GM18858 (cell line): ENCODE data around the gene NKD1.

Source experiments
- ATAC-seq: cut with Tn5 transposase; IDR thresholded peaks from one replicate; pipeline ENCODE4 v1.9.1; 2021; ENCODE audit not compliant: unreplicated experiment

Gene NKD1

DNA sequence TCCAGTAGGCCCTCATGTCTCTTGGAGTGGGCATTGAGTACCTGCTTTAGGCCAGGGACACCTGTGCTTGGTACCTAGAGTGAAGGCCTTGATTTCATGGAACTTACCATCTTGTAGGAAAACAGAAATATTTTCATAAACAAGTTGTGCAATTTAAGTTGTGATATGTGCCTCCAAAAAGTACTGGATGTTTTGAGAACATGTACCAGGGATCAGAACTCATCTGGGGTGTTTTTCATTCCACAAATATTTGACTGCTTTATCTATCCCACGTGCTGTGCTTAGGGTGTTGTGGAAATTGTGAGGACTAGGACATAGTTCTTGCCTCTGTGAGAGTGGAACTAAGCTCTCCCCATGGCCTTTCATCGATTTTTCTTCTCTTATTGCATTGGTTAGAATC is 8.8 kb downstream of the NKD1 start:
- no peak for ATAC-seq

GRCh38 chr16:50558913-50559312 is 10.7 kb downstream of the NKD1 start:
- no peak for ATAC-seq

- no peak for ATAC-seq
Observed at GRCh38 chr16:50559342-50559741, 11.1 kb downstream of the NKD1 start.

DNA sequence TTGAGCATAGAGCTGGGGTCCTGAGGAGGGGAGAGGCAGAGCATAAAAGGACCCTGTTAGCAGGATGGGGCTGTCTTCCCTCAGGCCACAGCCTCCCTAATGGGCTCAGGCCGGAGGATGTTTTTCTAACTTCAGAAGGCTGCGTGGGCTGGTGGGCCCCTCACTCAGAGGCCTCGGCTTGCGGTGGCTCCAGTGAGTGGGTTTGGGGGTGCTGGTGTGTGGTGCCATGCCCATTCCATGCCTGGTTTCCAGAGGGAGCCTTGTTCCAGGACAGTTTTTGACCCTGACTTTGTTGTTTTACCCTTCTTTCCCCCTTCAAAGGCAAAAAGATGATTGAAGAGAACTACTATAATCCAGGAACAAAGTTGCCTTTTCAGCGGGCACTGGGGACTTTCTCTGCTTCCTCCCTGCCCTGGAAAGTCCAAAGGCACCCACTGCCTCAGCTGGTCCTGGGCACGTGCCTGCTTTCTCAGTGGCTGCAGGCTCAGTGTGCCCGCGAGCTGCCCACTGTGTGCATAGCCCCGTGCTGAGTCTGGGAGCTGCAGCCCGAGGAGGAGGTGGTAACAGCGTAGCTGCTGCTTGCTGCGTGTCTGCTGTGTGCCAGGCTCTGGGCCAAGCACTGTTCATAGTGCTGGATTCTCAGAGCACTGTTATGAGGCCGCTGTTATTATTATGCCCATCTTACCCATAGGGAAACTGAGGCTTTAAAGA is 11.8 kb downstream of the NKD1 start:
- no peak for ATAC-seq

GRCh38 chr16:50560903-50561863 is 13.0 kb downstream of the NKD1 start:
- no peak for ATAC-seq

DNA sequence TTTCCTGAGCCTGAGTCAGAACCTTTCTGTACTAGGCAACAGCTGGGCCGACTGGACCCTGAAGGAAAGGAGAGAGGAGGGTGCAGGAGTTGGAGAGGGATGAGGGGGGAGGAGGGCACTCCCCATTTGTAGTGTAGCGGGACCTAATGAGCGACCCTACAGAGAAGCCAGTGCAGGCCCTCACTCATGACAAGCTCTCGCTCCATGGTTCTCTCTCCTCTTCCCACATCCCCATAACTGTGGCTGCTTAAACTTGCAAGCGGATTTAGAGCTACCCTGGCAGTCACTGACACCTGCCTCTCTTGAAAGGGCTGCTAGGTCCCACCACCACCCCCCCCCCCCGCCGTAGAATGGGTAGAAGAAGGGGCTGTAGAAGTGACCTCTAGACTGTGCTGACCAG is 14.5 kb downstream of the NKD1 start:
- no peak for ATAC-seq

- ATAC-seq, result no peak
Observed at GRCh38 chr16:50563989-50564388, 15.8 kb downstream of the NKD1 start.

- ATAC-seq, result no peak
Observed at GRCh38 chr16:50565428-50565827, 17.2 kb downstream of the NKD1 start.

DNA sequence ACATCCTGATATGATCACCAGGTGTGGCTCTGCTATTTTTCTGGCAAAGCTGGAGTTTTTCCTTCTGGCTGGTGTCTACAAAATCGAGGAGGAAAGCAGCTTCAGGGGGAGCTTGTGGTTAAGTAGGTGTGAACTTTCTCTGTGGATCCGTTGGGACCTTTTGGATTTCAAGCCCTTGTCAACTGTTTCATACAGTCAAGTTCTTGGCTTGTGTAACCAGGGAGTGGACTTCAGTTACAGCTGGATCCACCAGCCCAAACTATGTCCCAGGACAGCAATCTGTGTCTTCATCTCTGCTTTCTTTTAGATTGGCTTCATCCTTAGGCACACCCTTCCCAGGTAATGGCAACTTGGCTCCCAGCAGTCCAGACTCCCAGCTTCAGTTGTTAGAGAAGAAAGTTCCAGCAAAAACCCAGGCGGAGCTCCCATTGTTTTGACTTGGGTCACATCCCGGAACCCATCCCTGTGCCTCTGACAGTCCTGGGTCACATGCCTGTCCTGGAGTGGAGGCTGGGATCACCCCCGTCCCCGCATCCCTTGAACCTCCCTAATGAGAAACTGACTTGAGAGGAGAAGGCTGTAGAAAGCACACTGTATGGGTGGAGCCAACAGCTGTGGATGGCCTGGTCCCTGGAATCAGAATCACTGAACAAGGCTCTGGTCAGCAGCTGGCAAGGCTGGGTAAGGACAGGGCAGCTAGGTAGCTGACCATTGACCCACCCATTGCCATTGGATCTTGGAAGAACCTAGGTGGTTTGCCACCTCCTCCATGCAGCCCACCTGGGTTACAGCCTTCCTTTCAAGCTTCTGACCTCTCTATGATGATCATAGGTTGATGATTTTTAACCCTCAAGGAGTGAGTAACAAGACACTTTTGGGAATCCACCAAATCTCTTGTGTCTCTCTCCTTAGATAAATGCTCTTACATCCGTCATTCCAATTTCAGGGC is 18.1 kb downstream of the NKD1 start:
- ATAC-seq, result no peak

- no peak for ATAC-seq
Observed at GRCh38 chr16:50567651-50568050, 19.5 kb downstream of the NKD1 start.

GRCh38 chr16:50568187-50568815 is 20.1 kb downstream of the NKD1 start:
- peak; percentile 92 for ATAC-seq

- no peak for ATAC-seq
Observed at GRCh38 chr16:50570354-50570753, 22.2 kb downstream of the NKD1 start.

DNA sequence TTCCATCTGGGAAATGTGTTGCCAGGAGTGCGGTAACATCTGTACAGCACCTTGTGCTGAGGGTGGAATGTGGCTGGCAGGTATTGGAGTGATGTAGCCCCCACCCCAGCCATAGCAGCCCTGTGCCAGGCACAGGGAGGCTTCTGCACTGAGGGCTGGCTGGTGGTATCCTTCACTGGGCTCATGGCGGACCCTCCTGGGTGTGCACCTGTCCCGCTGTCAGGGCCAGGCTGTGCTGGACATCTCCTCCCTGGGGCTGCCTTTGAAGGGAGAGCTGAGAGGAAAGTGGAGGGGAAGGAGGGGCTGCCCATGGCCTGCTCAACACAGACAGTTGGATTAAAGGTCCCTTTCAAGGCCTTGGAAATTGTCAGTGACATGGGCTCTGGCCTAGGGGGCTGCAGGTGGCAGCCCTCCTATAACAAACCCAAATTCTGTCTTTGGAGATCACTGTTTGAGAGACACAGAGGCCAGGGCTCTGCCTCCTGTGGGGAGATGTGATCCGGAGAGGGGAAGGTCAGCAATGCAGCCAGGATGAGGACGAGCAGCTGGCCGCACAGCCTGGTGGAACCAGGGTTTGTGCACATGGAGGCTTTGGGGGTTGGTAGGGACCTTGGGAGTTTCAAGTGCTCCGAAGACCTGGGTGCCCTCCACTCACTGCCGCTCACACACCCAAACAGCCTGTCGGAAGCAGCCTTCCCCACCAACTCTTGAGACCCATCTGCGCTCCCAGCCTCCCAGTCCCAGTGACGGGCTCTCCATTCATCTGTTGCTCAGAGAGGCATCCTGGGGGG is 22.8 kb downstream of the NKD1 start:
- ATAC-seq, result no peak

DNA sequence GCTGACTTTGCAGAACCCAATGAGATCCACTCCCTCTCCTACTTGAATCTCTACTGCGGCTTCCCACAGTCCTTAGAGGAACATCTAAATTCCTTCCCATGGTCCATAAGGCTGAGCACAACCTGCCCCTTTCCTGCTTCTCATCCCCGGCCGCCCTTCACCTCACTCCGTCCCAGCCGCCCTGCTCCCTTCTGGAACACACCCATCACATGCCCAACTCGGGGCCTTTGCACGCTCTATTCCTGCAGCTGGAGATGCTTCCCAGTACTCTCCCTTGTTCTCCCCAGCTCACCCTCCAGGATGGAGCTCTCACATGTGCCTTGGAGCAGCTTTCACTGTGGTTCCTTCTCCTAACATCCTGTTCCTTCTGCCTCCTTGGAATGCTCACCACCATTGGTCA is 23.6 kb downstream of the NKD1 start:
- ATAC-seq, result no peak

DNA sequence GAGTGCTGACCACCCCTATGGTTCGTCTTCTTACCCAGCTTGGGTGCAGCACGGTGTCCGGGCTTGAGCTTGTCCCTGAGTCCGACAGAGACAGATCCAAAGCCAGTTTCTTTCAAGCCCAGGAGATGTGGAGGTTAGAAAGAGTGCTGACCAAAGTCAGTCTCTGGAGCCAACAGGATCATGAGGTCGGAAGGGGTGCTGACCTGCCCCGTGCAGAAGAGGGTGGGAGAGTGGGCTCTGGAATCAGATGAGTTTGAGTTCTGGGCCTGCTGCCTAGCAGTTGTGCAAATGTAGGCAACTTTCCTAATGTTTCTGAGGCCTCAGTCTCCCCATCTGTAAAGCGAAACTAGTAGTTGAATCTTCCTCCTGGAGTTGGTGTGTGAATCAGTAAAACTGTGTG is 24.5 kb downstream of the NKD1 start:
- ATAC-seq, result no peak

- ATAC-seq, result no peak
Observed at GRCh38 chr16:50573279-50573678, 25.1 kb downstream of the NKD1 start.

DNA sequence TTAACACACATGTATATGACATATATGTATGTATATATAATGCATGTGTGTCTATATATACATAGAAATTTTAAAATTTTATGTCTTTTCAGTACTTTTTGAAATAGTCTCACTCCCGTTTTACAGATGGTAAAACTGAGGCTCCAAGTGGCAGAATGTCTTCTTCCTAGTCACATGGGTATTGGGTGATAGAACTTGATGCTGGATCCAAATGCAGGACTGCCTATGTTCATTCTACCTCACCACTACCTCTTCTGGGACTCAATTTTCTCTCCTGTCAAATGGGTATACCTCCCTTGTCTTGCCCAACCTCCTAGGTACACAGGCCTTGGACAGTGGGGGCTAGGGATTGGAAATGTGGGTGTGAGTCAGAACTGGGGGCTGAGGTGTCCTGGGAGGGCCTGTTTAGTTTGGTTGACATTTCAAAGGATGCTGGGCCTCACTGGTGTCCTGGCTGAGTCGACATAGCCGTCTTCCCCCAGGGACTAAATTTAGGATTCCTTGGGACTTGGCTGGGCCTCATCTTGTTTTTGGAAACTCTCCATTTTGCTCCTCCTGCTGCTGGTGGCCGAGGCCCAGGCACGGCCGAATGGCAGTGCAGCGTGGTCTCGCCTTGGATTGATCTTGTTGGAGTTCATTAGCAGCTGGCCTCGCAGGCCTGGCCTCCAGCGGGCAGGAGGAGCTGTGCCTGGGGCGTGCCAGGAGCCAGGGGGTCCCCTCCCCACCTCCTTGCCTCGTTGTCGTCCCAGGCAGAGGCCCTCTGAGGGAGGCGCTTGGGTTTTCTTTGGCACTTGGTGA is 25.9 kb downstream of the NKD1 start:
- ATAC-seq, result no peak

GRCh38 chr16:50574745-50575136 is 26.5 kb downstream of the NKD1 start:
- ATAC-seq, result no peak

- no peak for ATAC-seq
Observed at GRCh38 chr16:50575743-50576142, 27.5 kb downstream of the NKD1 start.
